ENCODE measurements around the gene NOG.
A peak's percentile ranks its signal among the peaks of the same experiment; 100 is the strongest.

Gene NOG

DNA sequence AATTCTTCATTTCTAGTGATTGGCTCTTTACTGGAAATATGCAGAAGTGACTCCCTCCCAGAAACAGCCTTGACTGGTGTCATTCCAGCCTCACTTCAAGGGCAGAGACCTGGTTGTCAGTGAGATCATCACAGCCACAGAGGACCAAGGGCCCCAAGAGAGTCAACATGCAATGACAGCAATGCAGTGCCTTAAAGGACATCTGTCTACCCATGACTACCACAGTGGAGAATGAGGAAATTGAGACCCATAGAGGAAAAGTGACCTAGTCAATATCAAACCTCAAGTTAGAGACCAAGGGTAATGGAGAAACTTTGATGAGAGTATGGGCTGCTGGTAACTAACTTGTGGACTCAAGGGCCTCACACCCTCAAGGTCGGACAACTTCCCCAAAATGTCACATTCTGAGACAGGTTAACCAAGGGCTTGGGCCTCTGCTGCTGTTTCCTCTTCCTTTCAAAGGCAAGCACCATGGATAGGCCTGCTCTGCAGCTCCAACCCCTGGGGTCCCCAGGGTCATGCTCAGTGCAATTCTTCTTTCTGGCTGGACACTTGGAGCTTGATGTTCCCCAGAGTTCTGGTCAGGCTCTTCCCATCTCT lies 11.3 kb downstream of the NOG start:
- peaks cover 74% of the 10 kb centered on the region for H3K4me1 Mint-ChIP-seq
- peaks cover 4% of the 10 kb centered on the region for H3K36me3 Mint-ChIP-seq
- peak overlapping the region; percentile 81 for H3K27ac Mint-ChIP-seq
- no peaks in the 10 kb centered on the region for H3K27me3 Mint-ChIP-seq
- no peaks in the 10 kb centered on the region for H3K9me3 Mint-ChIP-seq
- no peak overlapping the region for H3K4me3 Mint-ChIP-seq

DNA sequence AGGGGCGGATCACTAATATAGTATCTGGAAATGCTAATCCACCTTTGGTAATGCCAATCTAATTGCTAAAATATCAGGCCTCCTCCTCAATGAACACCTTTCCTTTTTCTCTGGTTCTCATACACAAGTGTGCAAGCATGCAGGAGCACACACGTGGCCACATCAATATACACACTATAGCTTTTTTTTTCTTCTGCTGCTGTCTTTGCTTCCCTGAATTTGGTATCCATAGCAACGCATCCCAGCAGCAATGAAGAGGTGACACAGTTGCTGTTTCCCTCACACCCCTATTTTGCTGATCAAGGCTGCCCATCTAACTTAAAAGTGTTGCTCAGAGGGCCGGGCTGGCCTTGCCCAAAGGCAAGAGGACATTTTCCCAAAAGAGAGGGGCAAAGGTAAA lies 15.4 kb downstream of the NOG start:
- no peaks in the 10 kb centered on the region for H3K27me3 Mint-ChIP-seq
- no peak overlapping the region for H3K4me3 Mint-ChIP-seq
- H3K9me3 Mint-ChIP-seq = no peaks in the 10 kb centered on the region
- H3K36me3 Mint-ChIP-seq = peaks cover 4% of the 10 kb centered on the region
- H3K27ac Mint-ChIP-seq = no peak overlapping the region
- peaks cover 56% of the 10 kb centered on the region for H3K4me1 Mint-ChIP-seq

DNA sequence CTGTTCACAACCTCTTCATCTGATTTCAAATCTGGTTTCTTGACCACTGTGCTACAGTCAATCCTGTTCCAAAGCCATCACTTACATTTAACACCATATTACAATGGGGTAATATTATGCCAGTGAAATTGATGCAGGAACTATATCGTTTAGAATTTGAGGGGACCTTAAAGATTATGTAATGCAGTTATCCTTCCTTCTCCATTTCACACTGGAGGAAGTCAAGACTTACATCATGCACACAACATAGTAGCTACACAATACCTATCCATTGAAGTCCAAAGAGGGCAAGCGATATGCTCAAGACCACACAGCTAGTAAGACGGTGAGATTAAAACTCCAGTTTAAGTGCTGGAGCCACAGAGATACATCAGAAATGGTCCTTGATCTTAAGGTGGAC lies 16.8 kb downstream of the NOG start:
- H3K27ac Mint-ChIP-seq = no peak overlapping the region
- H3K9me3 Mint-ChIP-seq = no peaks in the 10 kb centered on the region
- H3K4me1 Mint-ChIP-seq = peaks cover 42% of the 10 kb centered on the region
- H3K36me3 Mint-ChIP-seq = peaks cover 2% of the 10 kb centered on the region
- H3K27me3 Mint-ChIP-seq = no peaks in the 10 kb centered on the region
- H3K4me3 Mint-ChIP-seq = no peak overlapping the region

DNA sequence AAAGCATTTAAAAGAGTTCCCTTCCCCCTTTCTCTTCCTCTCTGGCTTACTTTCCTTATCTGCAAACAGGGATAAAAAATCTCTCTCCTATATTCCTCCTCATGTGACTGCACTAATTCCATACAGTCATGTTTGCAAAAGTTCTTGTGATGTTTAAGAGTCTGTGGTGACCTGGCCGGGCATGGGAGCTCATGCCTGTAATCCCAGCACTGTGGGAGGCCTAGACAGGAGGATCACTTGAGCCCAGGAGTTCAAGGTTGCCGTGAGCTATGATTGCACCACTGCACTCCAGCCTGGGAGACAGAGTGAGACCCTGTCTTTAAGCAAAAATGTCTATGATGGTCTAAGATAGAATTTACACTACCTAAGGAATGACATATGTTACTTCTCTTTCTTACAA lies 19.6 kb downstream of the NOG start:
- H3K27ac Mint-ChIP-seq = no peak overlapping the region

DNA sequence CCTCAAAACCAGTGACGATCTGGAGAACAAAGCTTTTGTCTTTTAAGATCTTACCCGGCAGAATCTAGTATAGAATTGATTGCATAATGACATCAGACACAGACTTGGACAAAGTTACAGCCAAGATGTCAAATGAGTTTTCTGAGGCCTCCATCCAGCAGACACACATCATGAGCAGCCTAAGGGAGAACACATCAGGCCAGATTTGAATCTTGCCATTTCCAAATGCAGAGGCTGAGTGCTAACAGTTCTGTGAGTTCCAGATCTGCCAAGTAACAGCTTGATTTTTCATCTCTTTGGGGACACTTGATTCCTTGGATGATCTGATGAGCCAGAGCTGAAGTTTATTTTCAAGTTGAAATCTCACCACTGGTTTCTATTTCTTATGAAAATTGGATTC lies 21.0 kb downstream of the NOG start:
- Mint-ChIP-seq H3K4me1 (peaks cover 28% of the 10 kb centered on the region), H3K4me3 (no peak overlapping the region), H3K36me3 (no peaks in the 10 kb centered on the region), H3K27ac (no peak overlapping the region), H3K27me3 (no peaks in the 10 kb centered on the region), H3K9me3 (no peaks in the 10 kb centered on the region)

More for the DNA sequence above, 19.6 kb downstream of the NOG start:
- Mint-ChIP-seq H3K9me3 (no peaks in the 10 kb centered on the region), H3K27me3 (no peaks in the 10 kb centered on the region), H3K36me3 (no peaks in the 10 kb centered on the region), H3K4me1 (peaks cover 31% of the 10 kb centered on the region), H3K4me3 (no peak overlapping the region)

DNA sequence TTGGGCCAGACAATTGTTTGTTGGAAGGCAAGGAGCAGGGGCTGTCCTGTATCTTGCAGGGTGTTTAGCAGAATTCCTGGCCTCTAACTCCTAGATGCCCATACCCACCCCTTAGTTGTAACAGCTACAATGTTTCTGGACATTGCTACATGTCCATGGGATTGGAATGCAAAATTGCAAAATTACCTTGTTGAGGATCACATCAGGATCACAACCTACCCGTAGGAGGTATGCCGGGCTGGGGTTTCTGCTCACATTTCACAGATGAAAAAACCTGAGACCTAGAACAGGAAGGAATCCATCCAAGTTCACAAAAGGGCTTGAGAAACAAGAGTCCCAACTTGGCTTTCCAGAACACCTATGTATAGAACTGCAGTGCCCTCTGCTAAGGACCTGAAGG lies 22.7 kb downstream of the NOG start:
- no peak overlapping the region for H3K4me3 Mint-ChIP-seq
- H3K27me3 Mint-ChIP-seq = no peaks in the 10 kb centered on the region
- H3K9me3 Mint-ChIP-seq = no peaks in the 10 kb centered on the region
- no peaks in the 10 kb centered on the region for H3K36me3 Mint-ChIP-seq
- no peak overlapping the region for H3K27ac Mint-ChIP-seq
- peaks cover 22% of the 10 kb centered on the region for H3K4me1 Mint-ChIP-seq

DNA sequence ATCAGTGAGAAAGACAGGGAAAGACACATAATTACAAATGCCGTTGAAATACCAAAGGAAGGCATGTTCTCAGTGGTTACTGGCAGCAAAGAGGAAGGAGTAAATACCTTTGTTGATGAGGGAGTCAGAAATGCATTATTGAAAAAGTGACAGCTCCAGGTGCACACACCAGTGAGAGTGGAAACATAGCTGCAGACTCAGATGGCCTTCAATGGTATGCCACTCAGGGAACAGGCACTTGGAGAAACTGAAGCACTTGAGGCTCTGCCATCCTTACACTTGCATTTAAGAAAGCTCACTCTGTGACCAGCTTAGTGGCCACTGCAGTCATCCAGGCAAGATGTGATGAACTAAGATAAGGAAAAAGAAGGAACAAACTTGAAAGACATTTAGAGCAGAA lies 29.9 kb downstream of the NOG start:
- Mint-ChIP-seq H3K27ac (no peak overlapping the region), H3K36me3 (no peaks in the 10 kb centered on the region)

DNA sequence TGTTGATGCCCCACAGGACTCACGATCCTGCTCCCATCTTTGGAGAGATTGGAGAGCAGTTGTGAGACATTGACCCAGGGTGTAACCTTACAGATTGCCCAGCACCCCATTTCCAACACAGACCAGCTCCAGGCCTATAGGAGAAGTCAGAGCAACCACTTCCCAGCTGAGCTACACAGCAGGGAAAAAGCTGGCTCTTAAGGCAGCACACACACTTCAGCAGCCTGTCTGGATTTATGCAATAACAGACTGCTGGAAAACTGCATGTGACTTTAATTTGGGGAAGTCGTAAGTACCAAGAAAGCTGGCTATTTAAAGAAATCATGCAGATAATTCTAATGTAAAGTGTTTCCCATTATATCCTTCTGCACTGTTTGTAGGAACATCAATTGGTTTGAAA lies 30.8 kb downstream of the NOG start:
- Mint-ChIP-seq H3K27me3 (no peaks in the 10 kb centered on the region), H3K4me3 (no peak overlapping the region), H3K9me3 (no peaks in the 10 kb centered on the region), H3K36me3 (no peaks in the 10 kb centered on the region), H3K4me1 (peaks cover 22% of the 10 kb centered on the region), H3K27ac (no peak overlapping the region)

More for the DNA sequence above, 29.9 kb downstream of the NOG start:
- H3K27me3 Mint-ChIP-seq = no peaks in the 10 kb centered on the region
- no peaks in the 10 kb centered on the region for H3K9me3 Mint-ChIP-seq
- H3K4me1 Mint-ChIP-seq = peaks cover 20% of the 10 kb centered on the region
- H3K4me3 Mint-ChIP-seq = no peak overlapping the region

DNA sequence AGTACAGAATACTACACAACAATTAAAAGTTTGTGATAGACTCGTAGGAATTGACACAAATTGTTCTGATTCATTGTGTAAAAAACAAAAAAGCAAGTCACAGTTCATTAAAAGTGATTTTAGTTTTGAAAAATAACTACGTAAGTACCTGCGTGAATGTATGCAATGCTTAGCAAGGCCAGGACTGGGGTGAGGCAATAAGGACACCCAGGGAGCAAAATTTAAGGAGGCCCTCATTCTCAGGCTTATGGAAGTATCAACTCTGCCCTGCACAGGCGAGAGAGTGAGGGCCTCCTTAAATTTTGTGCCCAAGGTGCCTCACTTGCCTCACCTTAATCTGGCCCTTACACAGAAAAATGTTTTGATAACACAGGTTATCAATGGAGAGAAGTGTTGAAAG lies 31.4 kb downstream of the NOG start:
- no peaks in the 10 kb centered on the region for H3K27me3 Mint-ChIP-seq
- H3K4me3 Mint-ChIP-seq = no peak overlapping the region
- no peaks in the 10 kb centered on the region for H3K36me3 Mint-ChIP-seq
- H3K4me1 Mint-ChIP-seq = peaks cover 26% of the 10 kb centered on the region
- no peaks in the 10 kb centered on the region for H3K9me3 Mint-ChIP-seq
- no peak overlapping the region for H3K27ac Mint-ChIP-seq

DNA sequence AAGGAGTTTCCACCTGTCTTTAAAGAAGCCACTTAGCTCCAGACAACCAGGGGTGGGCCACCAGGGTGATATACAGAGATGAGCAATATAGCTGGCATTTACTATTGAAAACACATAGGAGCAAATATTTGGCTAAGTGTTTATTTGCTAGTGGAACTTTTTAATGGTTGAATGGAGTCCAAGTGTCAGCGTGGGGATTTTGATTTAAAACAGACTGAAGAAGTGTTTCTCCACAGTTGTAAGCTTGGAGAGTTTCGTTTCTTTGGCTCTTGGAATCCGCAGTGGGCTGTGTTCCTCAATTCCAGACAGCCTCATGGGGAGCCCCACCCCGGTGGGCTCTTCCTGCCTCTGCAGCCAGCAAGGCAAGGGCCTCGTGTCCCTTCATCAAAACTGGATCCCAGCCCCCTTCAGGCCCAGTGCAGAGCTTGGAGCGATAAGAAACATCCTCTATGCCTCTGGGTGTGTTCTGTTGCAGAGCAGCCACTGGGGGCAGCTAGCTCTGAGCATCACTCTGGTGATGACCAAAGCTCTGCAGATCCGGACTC lies 36.1 kb downstream of the NOG start:
- Mint-ChIP-seq H3K4me3 (no peak overlapping the region), H3K9me3 (no peaks in the 10 kb centered on the region), H3K27me3 (no peaks in the 10 kb centered on the region)

DNA sequence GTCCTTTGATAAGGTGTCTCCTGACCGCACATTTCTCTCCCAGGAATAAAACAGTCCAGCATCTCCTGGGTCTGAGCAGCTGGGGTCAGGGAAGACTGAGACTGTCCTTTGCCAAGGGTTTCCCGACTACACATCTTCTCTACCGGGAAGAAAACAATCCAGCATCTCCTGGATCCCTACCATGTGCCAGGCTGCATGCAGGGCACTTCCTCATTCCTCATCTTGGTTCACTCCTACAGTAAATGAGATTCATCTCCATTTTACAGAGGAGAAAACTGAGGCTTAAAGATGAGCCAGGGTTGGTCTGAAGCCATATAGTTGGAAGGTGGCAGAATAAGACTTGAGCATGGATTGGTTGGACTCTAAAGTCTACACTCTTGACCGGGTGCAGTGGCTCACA lies 36.7 kb downstream of the NOG start:
- Mint-ChIP-seq H3K36me3 (no peaks in the 10 kb centered on the region), H3K9me3 (no peaks in the 10 kb centered on the region), H3K4me3 (no peak overlapping the region), H3K27me3 (no peaks in the 10 kb centered on the region), H3K27ac (no peak overlapping the region), H3K4me1 (peaks cover 22% of the 10 kb centered on the region)

More for the DNA sequence above, 36.1 kb downstream of the NOG start:
- Mint-ChIP-seq H3K27ac (peak overlapping the region; percentile 41), H3K36me3 (no peaks in the 10 kb centered on the region), H3K4me1 (peaks cover 19% of the 10 kb centered on the region)

DNA sequence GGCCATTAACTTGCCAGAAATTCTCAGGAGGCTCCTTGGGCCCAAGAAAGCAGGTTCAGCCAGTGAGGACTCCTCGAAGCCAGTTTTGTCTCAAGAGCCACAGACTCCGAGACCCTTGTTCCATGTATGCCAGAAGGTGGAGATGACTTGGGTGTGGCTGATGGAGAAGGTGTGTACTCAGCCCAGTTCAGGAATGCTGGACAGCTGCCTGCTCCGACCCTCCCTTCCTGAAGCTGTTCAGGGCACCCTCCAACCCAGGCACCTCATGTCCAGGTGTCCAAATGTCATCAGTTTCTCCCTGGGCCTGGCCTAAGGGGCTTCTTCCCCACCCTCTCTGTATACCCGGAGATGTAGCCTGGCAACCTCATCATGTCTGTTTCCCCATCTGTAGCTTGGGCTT lies 40.2 kb downstream of the NOG start:
- peaks cover 17% of the 10 kb centered on the region for H3K4me1 Mint-ChIP-seq
- H3K9me3 Mint-ChIP-seq = no peaks in the 10 kb centered on the region
- no peaks in the 10 kb centered on the region for H3K27me3 Mint-ChIP-seq
- H3K27ac Mint-ChIP-seq = no peak overlapping the region
- no peak overlapping the region for H3K4me3 Mint-ChIP-seq
- H3K36me3 Mint-ChIP-seq = no peaks in the 10 kb centered on the region

DNA sequence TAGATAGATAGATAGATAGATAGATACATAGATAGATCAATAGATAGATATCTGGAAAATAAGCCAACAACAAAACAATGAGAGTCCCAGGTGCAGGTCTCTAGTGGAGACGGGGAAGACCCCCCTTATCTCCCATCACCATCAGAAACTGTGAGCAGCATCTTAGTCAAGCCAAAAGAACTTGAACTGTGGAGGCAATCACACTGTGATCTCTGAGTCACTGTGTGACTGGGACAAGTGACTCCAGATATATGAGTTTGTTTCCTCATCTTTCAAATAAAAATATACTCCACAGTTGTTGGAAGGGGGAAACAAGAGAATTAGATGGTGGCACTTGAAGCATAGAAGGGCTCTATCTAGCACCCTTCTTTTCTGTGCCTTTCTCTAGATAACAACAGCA lies 42.1 kb downstream of the NOG start:
- Mint-ChIP-seq H3K4me1 (peaks cover 12% of the 10 kb centered on the region), H3K9me3 (no peaks in the 10 kb centered on the region), H3K27me3 (no peaks in the 10 kb centered on the region), H3K36me3 (no peaks in the 10 kb centered on the region), H3K4me3 (no peak overlapping the region), H3K27ac (no peak overlapping the region)

DNA sequence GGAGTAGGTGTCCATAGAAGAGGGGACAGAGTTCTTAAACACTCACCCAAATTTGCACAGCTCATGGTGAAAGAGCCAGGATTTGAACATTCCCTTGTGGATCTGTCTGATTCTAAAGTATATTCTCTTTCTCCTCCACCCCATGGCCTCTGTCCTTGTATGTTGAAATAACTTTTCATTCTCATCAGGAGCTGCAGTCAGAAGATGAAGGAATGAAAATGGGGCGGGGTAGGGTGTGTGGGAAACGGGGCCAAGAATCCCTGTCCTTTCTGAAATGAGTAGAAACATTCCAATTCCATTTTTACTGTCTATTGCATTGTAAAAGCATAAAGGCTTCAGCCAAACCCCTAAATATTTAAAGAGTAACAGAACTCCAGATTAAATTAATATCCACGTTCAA lies 42.8 kb downstream of the NOG start:
- Mint-ChIP-seq H3K4me1 (peaks cover 12% of the 10 kb centered on the region), H3K27ac (no peak overlapping the region), H3K4me3 (no peak overlapping the region), H3K9me3 (no peaks in the 10 kb centered on the region), H3K36me3 (no peaks in the 10 kb centered on the region), H3K27me3 (no peaks in the 10 kb centered on the region)

DNA sequence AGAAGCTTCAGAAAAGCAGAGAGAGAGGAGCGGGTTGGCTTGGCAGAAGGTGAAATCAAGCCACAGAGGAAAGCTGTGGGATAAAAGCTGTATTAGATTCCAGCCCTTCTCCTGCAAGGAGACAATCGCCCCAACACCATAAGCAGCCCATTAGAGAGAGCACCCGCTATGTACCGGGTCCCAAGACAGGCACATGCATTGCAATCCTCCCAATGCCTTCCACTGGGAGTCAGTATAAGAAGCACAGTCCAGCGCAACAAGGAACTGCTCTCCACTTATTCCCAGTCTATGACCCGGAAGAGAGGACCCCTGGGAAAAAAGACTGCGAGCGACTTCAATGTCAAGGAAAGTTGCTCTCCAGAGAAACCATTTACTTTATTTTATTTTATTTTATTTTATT lies 43.8 kb downstream of the NOG start:
- H3K4me1 Mint-ChIP-seq = peaks cover 12% of the 10 kb centered on the region
- H3K4me3 Mint-ChIP-seq = no peak overlapping the region
- H3K36me3 Mint-ChIP-seq = no peaks in the 10 kb centered on the region
- no peak overlapping the region for H3K27ac Mint-ChIP-seq
- no peaks in the 10 kb centered on the region for H3K9me3 Mint-ChIP-seq
- H3K27me3 Mint-ChIP-seq = no peaks in the 10 kb centered on the region

DNA sequence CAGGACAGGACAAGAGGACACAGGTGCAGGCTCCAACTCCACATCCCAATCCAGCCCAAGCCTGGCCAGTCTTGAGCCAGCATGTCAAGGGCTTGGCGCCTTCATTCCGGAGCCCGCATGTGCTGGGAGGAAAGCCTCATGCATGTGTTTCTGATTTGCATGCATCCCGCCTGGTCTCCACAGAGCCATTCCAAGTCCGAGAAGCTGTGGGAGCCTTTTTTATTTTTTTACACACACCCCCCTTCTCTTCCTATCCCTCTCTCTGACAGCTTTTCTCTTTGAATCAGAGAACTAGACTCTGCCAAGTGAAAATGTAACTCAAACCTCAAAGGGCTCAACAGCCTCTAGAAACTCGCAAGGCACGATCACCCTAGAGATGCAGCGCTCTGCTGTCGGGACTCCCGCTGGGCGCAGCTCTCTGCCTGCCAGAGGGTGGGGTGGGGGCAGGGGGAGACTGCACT lies 45.1 kb downstream of the NOG start:
- H3K36me3 Mint-ChIP-seq = no peaks in the 10 kb centered on the region
- no peak overlapping the region for H3K27ac Mint-ChIP-seq
- H3K9me3 Mint-ChIP-seq = no peaks in the 10 kb centered on the region
- H3K4me3 Mint-ChIP-seq = no peak overlapping the region
- no peaks in the 10 kb centered on the region for H3K27me3 Mint-ChIP-seq
- H3K4me1 Mint-ChIP-seq = peaks cover 8% of the 10 kb centered on the region

DNA sequence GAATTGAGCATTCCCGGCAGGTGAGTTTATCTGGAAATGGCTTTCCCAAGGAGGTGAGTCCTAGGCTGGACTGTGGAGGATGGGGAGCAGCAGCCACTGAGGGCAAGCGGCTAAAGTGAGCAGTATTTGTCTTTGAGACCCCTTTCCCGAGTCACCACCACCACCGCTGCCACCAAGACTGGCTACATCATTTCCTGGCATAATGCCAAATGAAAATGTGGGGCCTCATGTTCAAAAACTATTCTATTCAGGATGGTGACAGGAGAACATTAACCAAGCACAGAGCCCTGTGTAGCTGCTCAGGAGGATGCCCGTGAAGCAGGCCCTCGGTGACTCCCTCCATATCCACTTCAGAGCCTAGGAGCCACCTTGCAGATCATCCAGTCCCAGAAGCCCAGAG lies 46.0 kb downstream of the NOG start:
- H3K4me3 Mint-ChIP-seq = no peak overlapping the region
- peaks cover 8% of the 10 kb centered on the region for H3K4me1 Mint-ChIP-seq
- no peaks in the 10 kb centered on the region for H3K27me3 Mint-ChIP-seq
- H3K36me3 Mint-ChIP-seq = no peaks in the 10 kb centered on the region
- H3K9me3 Mint-ChIP-seq = no peaks in the 10 kb centered on the region
- no peak overlapping the region for H3K27ac Mint-ChIP-seq
